ENCODE data around the gene RPS2.

The RPS2 gene

DNA sequence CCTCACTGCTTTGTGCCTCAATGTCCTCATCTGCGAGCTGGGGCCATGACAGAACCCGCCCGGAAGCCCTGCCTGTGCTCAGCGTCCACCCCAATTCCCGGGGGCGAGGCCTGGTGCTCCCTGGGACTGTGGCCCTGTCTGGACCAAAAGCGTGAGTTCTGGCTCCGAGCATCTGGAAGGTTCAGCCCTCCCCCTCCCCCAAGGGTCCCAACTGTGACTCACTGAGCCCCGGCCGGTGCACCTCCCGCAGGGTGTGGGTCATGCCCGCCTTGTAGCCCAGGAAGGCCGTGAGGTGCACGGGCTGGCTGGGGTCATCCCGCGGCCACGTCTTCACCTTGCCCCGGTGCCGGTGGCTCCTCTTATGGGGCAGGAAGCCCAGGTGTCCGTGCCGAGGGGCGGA is 10.9 kb downstream of the RPS2 start:
- H3K4me3 ChIP-seq (ENCODE audit: low read depth, low read length) = no peak overlapping the region
- H3K4me1 ChIP-seq = no peaks in the 10 kb centered on the region
- H3K27me3 ChIP-seq = no peaks in the 10 kb centered on the region
- TF ChIP-seq, protein P1, sequence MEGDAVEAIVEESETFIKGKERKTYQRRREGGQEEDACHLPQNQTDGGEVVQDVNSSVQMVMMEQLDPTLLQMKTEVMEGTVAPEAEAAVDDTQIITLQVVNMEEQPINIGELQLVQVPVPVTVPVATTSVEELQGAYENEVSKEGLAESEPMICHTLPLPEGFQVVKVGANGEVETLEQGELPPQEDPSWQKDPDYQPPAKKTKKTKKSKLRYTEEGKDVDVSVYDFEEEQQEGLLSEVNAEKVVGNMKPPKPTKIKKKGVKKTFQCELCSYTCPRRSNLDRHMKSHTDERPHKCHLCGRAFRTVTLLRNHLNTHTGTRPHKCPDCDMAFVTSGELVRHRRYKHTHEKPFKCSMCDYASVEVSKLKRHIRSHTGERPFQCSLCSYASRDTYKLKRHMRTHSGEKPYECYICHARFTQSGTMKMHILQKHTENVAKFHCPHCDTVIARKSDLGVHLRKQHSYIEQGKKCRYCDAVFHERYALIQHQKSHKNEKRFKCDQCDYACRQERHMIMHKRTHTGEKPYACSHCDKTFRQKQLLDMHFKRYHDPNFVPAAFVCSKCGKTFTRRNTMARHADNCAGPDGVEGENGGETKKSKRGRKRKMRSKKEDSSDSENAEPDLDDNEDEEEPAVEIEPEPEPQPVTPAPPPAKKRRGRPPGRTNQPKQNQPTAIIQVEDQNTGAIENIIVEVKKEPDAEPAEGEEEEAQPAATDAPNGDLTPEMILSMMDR (IDR thresholded peaks at IDR 0.05; ENCODE audit: low read depth, low read length) = no peak
- H3K9me3 ChIP-seq = no peaks in the 10 kb centered on the region
- no peak for DNase-seq
- no peaks in the 10 kb centered on the region for H3K36me3 ChIP-seq

DNA sequence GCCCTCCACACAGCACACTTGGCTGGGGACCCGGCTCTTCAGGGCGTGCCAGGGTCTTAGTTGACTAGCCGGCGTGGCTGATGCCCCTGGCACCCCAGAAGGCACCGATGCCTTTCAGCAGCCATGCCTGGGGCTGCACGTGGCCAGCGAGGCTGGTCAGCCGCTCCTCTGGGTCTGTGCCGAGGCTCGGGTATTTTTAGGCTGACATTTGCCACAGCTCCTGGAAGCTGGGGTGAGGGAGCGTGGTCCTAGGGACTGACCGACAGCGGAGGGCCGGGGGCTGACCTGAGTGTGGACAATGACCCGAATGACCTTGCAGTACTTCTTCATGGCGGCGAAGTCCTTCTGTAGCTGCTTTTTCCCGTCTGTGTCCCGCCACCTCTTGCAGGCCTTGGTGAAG is 14.1 kb downstream of the RPS2 start:
- Histone ChIP-seq H3K4me3 (ENCODE audit: low read depth, low read length) (no peak overlapping the region), H3K9me3 (no peaks in the 10 kb centered on the region), H3K27me3 (no peaks in the 10 kb centered on the region), H3K36me3 (no peaks in the 10 kb centered on the region), H3K4me1 (no peaks in the 10 kb centered on the region)
- DNase-seq = no peak
- TF ChIP-seq, protein P1 (IDR thresholded peaks at IDR 0.05; ENCODE audit: low read depth, low read length) = no peak

DNA sequence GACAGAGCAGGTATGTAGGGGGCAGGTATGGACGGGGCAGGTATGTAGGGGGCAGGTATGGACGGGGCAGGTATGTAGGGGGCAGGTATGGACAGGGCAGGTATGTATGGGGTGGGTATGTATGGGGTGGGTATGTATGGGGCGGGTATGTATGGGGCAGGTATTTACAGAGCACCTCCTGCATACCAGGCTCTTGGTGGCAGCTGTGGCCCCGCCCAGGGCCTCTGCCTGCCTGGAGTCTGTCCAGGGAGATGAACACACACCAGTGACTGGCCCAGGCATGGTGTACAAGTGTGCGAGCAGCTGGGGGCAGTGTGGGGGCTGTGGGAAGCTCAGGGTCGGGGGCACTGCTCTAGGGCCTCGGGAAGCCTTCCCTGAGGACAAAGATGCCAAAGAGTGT is 14.6 kb downstream of the RPS2 start:
- Histone ChIP-seq H3K4me1 (no peaks in the 10 kb centered on the region), H3K27me3 (no peaks in the 10 kb centered on the region), H3K36me3 (no peaks in the 10 kb centered on the region), H3K9me3 (no peaks in the 10 kb centered on the region), H3K4me3 (ENCODE audit: low read depth, low read length) (no peak overlapping the region)
- DNase-seq = no peak
- TF ChIP-seq, protein P1 (IDR thresholded peaks at IDR 0.05; ENCODE audit: low read depth, low read length) = no peak

DNA sequence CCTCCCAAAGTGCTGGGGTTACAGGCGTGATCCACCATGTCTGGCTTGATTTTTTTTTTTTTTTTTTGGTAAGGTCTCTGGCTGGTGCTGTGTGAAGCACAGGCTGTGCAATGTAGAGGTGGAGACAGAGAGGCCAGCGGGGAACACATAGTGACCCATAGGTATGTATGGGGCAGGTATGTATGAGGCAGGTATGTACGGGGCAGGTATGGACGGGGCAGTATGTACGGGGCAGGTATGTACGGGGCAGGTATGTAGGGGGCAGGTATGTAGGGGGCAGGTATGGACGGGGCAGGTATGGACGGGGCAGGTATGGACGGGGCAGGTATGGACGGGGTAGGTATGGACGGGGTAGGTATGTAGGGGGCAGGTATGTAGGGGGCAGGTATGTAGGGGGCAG is 15.1 kb downstream of the RPS2 start:
- Histone ChIP-seq H3K4me1 (no peaks in the 10 kb centered on the region), H3K27me3 (no peaks in the 10 kb centered on the region), H3K9me3 (no peaks in the 10 kb centered on the region), H3K36me3 (no peaks in the 10 kb centered on the region), H3K4me3 (ENCODE audit: low read depth, low read length) (no peak overlapping the region)
- no peak for DNase-seq
- TF ChIP-seq, protein P1 (IDR thresholded peaks at IDR 0.05; ENCODE audit: low read depth, low read length) = no peak

DNA sequence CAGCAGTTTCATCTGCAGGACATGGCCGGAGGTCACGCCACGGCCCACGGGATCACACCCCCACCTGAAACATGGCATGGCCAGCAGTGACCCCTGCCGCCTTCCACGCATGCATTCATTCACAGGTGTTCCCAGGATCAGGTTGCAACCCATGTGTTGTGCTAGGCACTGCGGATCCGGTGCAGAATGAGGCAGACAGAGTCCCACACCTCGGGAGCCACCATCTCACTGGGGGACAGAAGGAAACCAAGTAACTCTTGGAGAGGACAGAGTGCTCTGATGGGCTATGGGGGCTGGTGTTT is 17.3 kb downstream of the RPS2 start:
- Histone ChIP-seq H3K36me3 (no peaks in the 10 kb centered on the region), H3K4me3 (ENCODE audit: low read depth, low read length) (no peak overlapping the region), H3K4me1 (peaks cover 4% of the 10 kb centered on the region; the same call in 1 of the 2 replicates), H3K27me3 (no peaks in the 10 kb centered on the region), H3K9me3 (no peaks in the 10 kb centered on the region)
- DNase-seq = no peak
- TF ChIP-seq, protein P1 (IDR thresholded peaks at IDR 0.05; ENCODE audit: low read depth, low read length) = no peak

DNA sequence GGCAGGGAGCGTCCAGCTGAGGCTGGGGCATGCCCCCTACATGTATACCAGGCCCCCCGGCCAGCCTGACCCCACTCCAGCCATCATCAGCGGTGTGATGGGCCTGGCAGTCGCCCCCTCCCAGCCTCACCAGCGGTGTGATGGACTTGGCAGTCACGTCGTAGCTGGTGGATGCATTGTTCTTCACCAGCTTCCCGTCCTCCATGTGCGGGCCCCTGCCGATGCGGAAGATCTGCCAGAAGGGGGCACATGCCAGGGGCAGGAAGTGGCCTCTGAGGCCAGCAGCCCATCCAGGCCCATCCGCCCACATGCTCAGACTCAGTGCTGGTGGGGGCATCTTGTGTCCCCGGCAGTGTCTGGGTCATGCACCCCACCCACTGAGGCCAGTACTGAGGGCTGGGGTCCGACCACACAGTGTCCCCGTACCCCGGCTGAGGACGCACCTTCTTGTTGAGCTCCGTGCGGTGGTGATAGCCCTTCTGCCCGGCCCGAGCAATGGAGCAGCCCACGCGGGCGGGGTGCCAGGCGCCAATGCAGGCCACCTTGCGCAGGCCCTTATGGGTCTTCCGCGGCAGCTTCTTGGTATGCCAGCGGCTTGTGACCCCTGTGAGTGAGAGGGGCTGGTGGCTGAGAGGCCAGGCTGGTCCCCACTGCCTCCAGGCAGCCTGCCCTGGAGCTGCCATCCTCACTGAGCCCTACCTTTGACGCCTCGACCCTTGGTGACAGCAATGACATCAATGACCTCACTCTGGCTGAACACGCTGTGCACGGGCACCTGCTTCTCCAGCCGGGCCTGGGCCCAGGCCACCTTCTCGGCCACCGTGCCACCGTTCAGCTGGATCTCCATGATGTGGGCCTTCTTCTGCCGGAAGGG is 17.9 kb downstream of the RPS2 start:
- no peak for DNase-seq
- Histone ChIP-seq H3K27me3 (no peaks in the 10 kb centered on the region), H3K4me3 (ENCODE audit: low read depth, low read length) (no peak overlapping the region), H3K4me1 (peaks cover 5% of the 10 kb centered on the region; the same call in 1 of the 2 replicates), H3K9me3 (no peaks in the 10 kb centered on the region), H3K36me3 (no peaks in the 10 kb centered on the region)
- TF ChIP-seq, protein P1 (IDR thresholded peaks at IDR 0.05; ENCODE audit: low read depth, low read length) = no peak

Measured in BE2C (cell line).